Activated CD4-positive, alpha-beta T cell treated with anti-CD3 and anti-CD28 coated beads, Interleukin-2, Interleukin-6, amounts not matched to agents 100 ng/mL and 50 ng/mL, durations not matched to agents 16 hours and 8 hours (primary cell): ENCODE results near the gene HIP1.
"Not testable (repeated sequence)": the region's sequence is repeated elsewhere in the genome, so short reads cannot be mapped to it uniquely, and the experiment has no call there.

Experiments
- DNase-seq: peaks from one replicate; pipeline ENCODE4 v3.0.0-alpha.2; 2020

The HIP1 gene

GRCh38 chr7:75712517-75713361 is 26.0 kb downstream of the HIP1 start:
- DNase-seq, result no peak

GRCh38 chr7:75711656-75712514 is 26.9 kb downstream of the HIP1 start:
- no peak for DNase-seq

GRCh38 chr7:75711076-75711475 is 27.7 kb downstream of the HIP1 start:
- no peak for DNase-seq

- DNase-seq, result no peak
These were observed 33.8 kb downstream of the HIP1 start for GRCh38 chr7:75704928-75705327.

GRCh38 chr7:75702515-75702914 is 36.2 kb downstream of the HIP1 start:
- no peak for DNase-seq

GRCh38 chr7:75699993-75700392 is 38.7 kb downstream of the HIP1 start:
- DNase-seq, result no peak

- no peak for DNase-seq
These were observed 40.4 kb downstream of the HIP1 start for GRCh38 chr7:75698358-75698757.

- no peak for DNase-seq
These were observed 42.3 kb downstream of the HIP1 start for GRCh38 chr7:75696263-75697037.

- DNase-seq, result no peak
These were observed 43.9 kb downstream of the HIP1 start for GRCh38 chr7:75694638-75695399.

GRCh38 chr7:75693668-75694067 is 45.1 kb downstream of the HIP1 start:
- not testable (repeated sequence) for DNase-seq

- no peak for DNase-seq
These were observed 46.8 kb downstream of the HIP1 start for GRCh38 chr7:75691793-75692543.

GRCh38 chr7:75690121-75690523 is 48.6 kb downstream of the HIP1 start:
- DNase-seq, result no peak

- no peak for DNase-seq
These were observed 49.3 kb downstream of the HIP1 start for GRCh38 chr7:75689246-75690099.

- DNase-seq, result no peak
These were observed 50.3 kb downstream of the HIP1 start for GRCh38 chr7:75688200-75689136.

GRCh38 chr7:75687246-75688088 is 51.3 kb downstream of the HIP1 start:
- no peak for DNase-seq

GRCh38 chr7:75686551-75686950 is 52.2 kb downstream of the HIP1 start:
- DNase-seq, result no peak

GRCh38 chr7:75682052-75682451 is 56.7 kb downstream of the HIP1 start:
- DNase-seq, result not testable (repeated sequence)

- DNase-seq, result no peak
These were observed 59.7 kb downstream of the HIP1 start for GRCh38 chr7:75679060-75679459.
